GM12878 (cell line): ENCODE measurements around the gene TAF3. TPM values are rescaled to one million over a fixed set of nuclear protein-coding genes. Genes with fewer than 3 reads are reported as not detected.
A peak's percentile ranks its signal among the peaks of the same experiment; 100 is the strongest.

ENCODE experiments used
- ATAC-seq: fragments of 200-7000 bp; cut with Tn5 transposase; 3 replicates; pipeline ENCODE4 v1.9.1; 2020; ENCODE audit warnings: mild to moderate bottlenecking, moderate library complexity
- BruUV-seq: library from RNA; stranded (reverse); fragments of 400-500 nt; replicated peaks from 2 replicates; lab custom pipeline; 2021; lab: Mats Ljungman, UMichigan
- CTCF ChIA-PET: fragments of 300-600 bp; sonication (Branson Sonifier 250); formaldehyde crosslinking; extraction: SDS; loops from one replicate; lab custom pipeline; 2021; ENCODE audit warnings: inconsistent platforms; lab: Yijun Ruan, JAX
- POLR2A ChIA-PET: fragments of 350-600 bp; formaldehyde crosslinking; extraction: SDS; loops from one replicate; lab custom pipeline; 2021; ENCODE audit warnings: inconsistent platforms; lab: Charles Lee
- RAD21 ChIA-PET: fragments of 300-600 bp; sonication (Branson Sonifier 250); formaldehyde crosslinking; loops from one replicate; lab custom pipeline; 2023; ENCODE audit warnings: antibody characterized with exemption; ENCODE audit not compliant: unreplicated experiment; lab: Charles Lee
- SMC1A ChIA-PET: fragments of 300-600 bp; sonication (Branson Sonifier 250); formaldehyde crosslinking; loops from one replicate; lab custom pipeline; 2023; ENCODE audit not compliant: unreplicated experiment, uncharacterized antibody; lab: Charles Lee
- DNase-seq: peaks from one replicate; pipeline ENCODE4 v3.0.0-alpha.2; 2011; ENCODE audit warnings: low read depth, low spot score
- FAIRE-seq: peaks from 3 replicates; lab custom pipeline; 2011; peaks lifted over from hg19 to GRCh38; lab: Jason Lieb, UNC
- H2AFZ ChIP-seq: 2 replicates; pipeline ENCODE4 v1.6.0; 2011; ENCODE audit warnings: low read depth, low read length, control low read depth; ENCODE audit not compliant: control insufficient read depth
- H3K27ac ChIP-seq: 2 replicates; pipeline ENCODE4 v1.5.1; 2011; ENCODE audit warnings: control low read depth; ENCODE audit not compliant: control insufficient read depth, insufficient read depth
- H3K27me3 ChIP-seq, 2 experiments: replicated peaks in 1 of 2; 2 replicates each; pipeline versions ENCODE4 v1.6.0 to v1.6.1; 2011; ENCODE audit warnings: low read length in 1 of 2; ENCODE audit not compliant: control insufficient read depth in 2 of 2, insufficient read depth in 2 of 2
- H3K36me3 ChIP-seq, 2 experiments: 2 replicates each; pipeline ENCODE4 v1.5.1; 2011; ENCODE audit warnings: low read length in 1 of 2; ENCODE audit not compliant: control insufficient read depth in 2 of 2, insufficient read depth in 2 of 2
- H3K4me1 ChIP-seq: 2 replicates; pipeline ENCODE4 v1.6.1; 2011; ENCODE audit warnings: mild to moderate bottlenecking, low read length, moderate library complexity, mixed read lengths; ENCODE audit not compliant: control insufficient read depth, insufficient read depth
- H3K4me2 ChIP-seq: 2 replicates; pipeline ENCODE4 v1.6.0; 2011; ENCODE audit warnings: control low read depth; ENCODE audit not compliant: control insufficient read depth, insufficient read depth
- H3K4me3 ChIP-seq: fragments of 200-600 bp; sonication (generic); 2 replicates; pipeline ENCODE4 v1.5.1; 2016
- H3K79me2 ChIP-seq: 2 replicates; pipeline ENCODE4 v1.6.0; 2011; ENCODE audit warnings: low read length; ENCODE audit not compliant: control insufficient read depth, insufficient read depth
- H3K9ac ChIP-seq: 2 replicates; pipeline ENCODE4 v1.8.0; 2011; ENCODE audit warnings: low read length, control low read depth, mixed read lengths; ENCODE audit not compliant: control insufficient read depth, insufficient read depth
- H3K9me3 ChIP-seq: replicated peaks from 3 replicates; pipeline ENCODE4 v1.5.1; 2011; ENCODE audit warnings: mild to moderate bottlenecking, low read length; ENCODE audit not compliant: control insufficient read depth, insufficient read depth
- H4K20me1 ChIP-seq: 2 replicates; pipeline ENCODE4 v1.6.0; 2011; ENCODE audit not compliant: control insufficient read depth, insufficient read depth
- IRF5 ChIP-seq: fragments of 450-650 bp; IDR thresholded peaks from 2 replicates; pipeline ENCODE4 v1.6.1; 2017; ENCODE audit warnings: borderline replicate concordance
- SPI1 ChIP-seq: IDR thresholded peaks from 2 replicates; pipeline ENCODE4 v1.6.1; 2011; ENCODE audit warnings: low read depth, mild to moderate bottlenecking, low read length, moderate library complexity, borderline replicate concordance; ENCODE audit not compliant: insufficient read depth
- WGBS: methylation state at CpG from one replicate; pipeline ENCODE4 v1.1.6; 2016; ENCODE audit warnings: low lambda C conversion rate; ENCODE audit not compliant: insufficient replicate concordance, insufficient coverage; ENCODE audit errors: missing lambda C conversion rate; 5-methylcytosine and 5-hydroxymethylcytosine counted together
- in situ Hi-C: fragments of 300-500 bp; cut with MboI; formaldehyde crosslinking; loops from 9 replicates; pipeline ENCODE4 v1.14.3; 2018; ENCODE audit warnings: mixed read lengths
- intact Hi-C: fragments of 100-400 bp; cut with micrococcal nuclease; formaldehyde crosslinking; loops from one replicate; pipeline ENCODE4 v1.14.2; 2022; ENCODE audit not compliant: unreplicated experiment
- polyA plus RNA-seq, 11 experiments: library from polyadenylated mRNA; depleted of rRNA in 4 of 11; unstranded in 6 of 11; stranded (reverse) in 5 of 11; fragments of >200 nt; fragmentation: Nextera tagmentation in 4 of 11; fragmentation: Illumina TruSeq in 1 of 11; extraction: Ambion mirVana in 4 of 11; extraction: Trizol in 1 of 11; gene quantifications; 1 replicate in 1 of 11; 2 replicates in 10 of 11; pipeline versions ENCODE4 v1.2.1 to v1.2.3, GENCODE V29; 2011 to 2016; ENCODE audit warnings: inconsistent platforms in 2 of 11, missing spikeins in 2 of 11, low read depth in 1 of 11
- total RNA-seq, 4 experiments: library from RNA; depleted of rRNA in 3 of 4; stranded (reverse); fragments of >200 nt in 3 of 4; fragmentation: Illumina TruSeq in 1 of 4; extraction: Trizol in 1 of 4; gene quantifications; 2 replicates each; pipeline versions ENCODE4 v1.2.1 to v1.2.3, GENCODE V29; 2013 to 2021

Gene TAF3
- total and polyA plus RNA-seq, 10 of the 15 experiments (the other 5 are each of a cell fraction or from before 2014, with no cell fraction given): 2.0 to 10.1 (median 3.7) TPM

GRCh38 chr10:7786430-7786829 is 31.9 kb upstream of the TAF3 start:
- ChIA-PET POLR2A (no interaction called here), SMC1A (no interaction called here), CTCF (no interaction called here), RAD21 (no interaction called here)
- DNase-seq (no peak), ATAC-seq (no peak), FAIRE-seq (no peak)
- peak overlapping the region; percentile 97 for H3K4me3 ChIP-seq
- TF ChIP-seq IRF5: no peak
- TF ChIP-seq SPI1: peak; percentile 45; the same call in 1 of the 2 replicates
- intact Hi-C loops: loop anchor here (10.0 kb wide), 1 partner anchor 262 kb away; no protein-coding TSS in a partner anchor
- in situ Hi-C loops: no loop called here
- no peak overlapping the region for H2AFZ ChIP-seq
- H3K9me3 ChIP-seq: no peaks in the 10 kb centered on the region
- H3K27ac ChIP-seq: no peak overlapping the region
- peak overlapping the region; percentile 85 for H3K4me2 ChIP-seq
- no peaks in the 10 kb centered on the region for H3K27me3 ChIP-seq
- H3K79me2 ChIP-seq: peaks cover 78% of the 10 kb centered on the region
- no peaks in the 10 kb centered on the region; the same call in 1 of the 2 replicates for H4K20me1 ChIP-seq
- peaks cover 1 to 4% of the 10 kb centered on the region in 2 experiments; a peak in 2 of 4 replicates for H3K36me3 ChIP-seq
- WGBS: 64% methylated on average over 3 of the region's 3 CpGs
- H3K4me1 ChIP-seq: no peaks in the 10 kb centered on the region; the same call in 1 of the 2 replicates
- no peak overlapping the region for H3K9ac ChIP-seq
- no TSS peak for BruUV-seq
